Skin epidermis (tissue), 12 donors: ENCODE data around the gene NHERF2.

Experiments used
- H3K27ac ChIP-seq, 21 experiments: fragments of 200-600 bp; sonication (generic) in 11 of 21; one replicate each; pipeline ENCODE4 v1.5.0; 2020; ENCODE audit warnings: mild to moderate bottlenecking in 3 of 21, inconsistent platforms in 2 of 21, moderate library complexity in 2 of 21
- H3K4me3 ChIP-seq, 7 experiments: fragments of 200-600 bp; sonication (generic) in 2 of 7; one replicate each; pipeline ENCODE4 v1.5.0; 2020; ENCODE audit warnings: inconsistent platforms in 2 of 7, mild to moderate bottlenecking in 2 of 7, moderate library complexity in 1 of 7

The NHERF2 gene

DNA sequence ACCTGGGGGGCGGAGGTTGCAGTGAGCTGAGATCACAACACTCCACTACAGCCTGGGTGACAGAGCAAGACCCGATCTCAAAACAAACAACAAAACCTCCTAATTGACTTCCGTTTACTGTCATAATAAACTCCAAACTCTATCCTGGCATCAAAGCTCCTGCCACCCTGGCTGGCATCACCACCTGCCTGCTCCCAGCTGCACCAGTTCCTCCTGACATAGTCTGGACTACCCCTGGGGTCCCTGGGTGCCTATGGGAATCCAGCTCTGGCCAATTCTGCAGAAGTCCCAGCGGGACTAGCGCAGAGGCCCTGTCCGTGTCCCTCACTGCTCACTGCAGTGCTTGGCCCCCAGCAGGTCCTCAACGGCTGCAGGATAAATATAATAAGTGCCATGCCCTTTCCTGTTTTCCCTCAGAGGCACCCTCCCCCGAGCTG lies 20.2 kb downstream of the NHERF2 start:
- Histone ChIP-seq H3K4me3 (peak overlapping the region; percentile 66 to 99 (median 92)), H3K27ac (peak overlapping the region in 16 of 21 experiments; percentile 45 to 93 (median 82))

DNA sequence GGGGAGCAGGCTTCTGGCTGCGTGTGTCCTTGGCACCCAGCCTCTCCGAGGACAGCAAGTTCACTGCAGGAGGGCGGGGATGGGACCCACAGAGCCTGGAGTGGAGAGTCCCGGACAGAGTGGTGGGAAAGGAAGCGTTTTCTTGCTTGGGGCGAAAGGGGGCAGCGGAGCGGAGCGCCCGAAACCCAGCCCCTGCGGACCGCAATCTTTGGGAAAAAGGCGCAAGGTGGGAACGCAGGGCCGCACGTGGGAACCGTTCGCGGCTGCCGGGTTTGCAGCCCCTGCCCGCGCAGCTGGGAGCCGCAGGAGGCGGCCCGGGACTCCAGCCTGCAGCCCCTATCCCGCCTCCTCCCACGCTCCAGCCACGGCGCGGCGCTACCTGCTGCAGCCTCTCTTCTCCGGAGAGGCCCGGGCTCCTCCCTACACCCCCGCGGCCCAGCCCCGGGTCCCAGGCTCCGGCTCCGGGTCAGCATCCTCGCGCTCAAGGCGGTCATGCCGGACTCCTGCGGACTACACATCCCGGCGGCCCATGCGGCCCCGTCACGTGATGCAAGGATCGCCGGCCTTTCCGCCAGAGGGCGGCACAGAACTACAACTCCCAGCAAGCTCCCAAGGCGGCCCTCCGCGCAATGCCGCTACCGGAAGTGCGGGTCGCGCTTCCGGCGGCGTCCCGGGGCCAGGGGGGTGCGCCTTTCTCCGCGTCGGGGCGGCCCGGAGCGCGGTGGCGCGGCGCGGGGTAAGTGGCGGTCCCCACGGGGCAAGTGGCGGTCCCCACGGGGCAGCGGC lies 20.8 kb downstream of the NHERF2 start, which contains the start of the genes NTHL1 and TSC2:
NTHL1 (minus strand) TSS at position 505 of the 786 bp plus-strand sequence; CDS start at position 494, 11 bp downstream.
TSC2 (plus strand) TSS at position 656 of the 786 bp plus-strand sequence. CDS start 631 bp downstream, outside the sequence.
- peak within 1 kb of the TSS; percentile 66 to 99 (median 92) for H3K4me3 ChIP-seq
- peak within 1 kb of the TSS in 20 of 21 experiments; percentile 41 to 93 (median 80) for H3K27ac ChIP-seq

DNA sequence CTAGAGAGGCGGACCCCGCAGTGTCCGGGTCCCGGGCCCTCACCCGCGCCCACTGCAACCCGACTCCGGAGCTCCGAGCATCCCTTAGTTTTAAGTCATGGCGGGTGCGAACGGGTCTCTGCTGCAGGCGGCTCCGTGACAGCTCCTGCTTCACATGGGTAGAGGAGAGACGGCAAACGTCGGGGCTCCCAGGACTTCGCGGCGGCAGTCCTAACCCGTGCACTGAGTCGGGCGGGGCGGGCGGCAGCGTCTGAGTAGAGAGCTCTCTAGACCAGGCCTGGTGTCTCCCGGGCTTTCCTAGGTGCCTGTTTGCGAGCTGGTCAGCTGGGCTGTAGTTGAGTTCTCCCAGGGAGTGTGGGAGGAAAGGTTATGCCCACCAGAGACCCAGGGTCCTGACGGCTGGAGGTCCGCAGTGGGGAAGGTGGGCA lies 21.4 kb downstream of the NHERF2 start:
- H3K4me3 ChIP-seq, result peak overlapping the region; percentile 66 to 99 (median 92)
- H3K27ac ChIP-seq, result peak overlapping the region in 20 of 21 experiments; percentile 41 to 93 (median 80)

DNA sequence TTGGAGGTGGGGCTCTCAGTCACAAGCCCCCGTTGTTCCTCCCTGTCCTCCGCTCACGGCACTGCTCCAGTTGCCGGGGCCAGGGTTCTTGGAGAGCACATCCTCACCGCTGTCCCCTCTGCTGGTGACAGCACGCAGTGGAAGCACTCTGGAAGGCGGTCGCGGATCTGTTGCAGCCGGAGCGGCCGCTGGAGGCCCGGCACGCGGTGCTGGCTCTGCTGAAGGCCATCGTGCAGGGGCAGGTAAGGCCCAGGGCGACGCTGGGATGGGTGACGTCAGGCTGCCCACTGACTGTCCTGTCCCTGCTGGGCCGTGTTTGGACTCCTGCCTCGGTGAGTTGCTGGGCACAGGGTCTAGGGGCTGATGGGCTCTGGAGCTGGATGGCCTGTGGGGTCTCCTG lies 26.5 kb downstream of the NHERF2 start:
- Histone ChIP-seq H3K4me3 (no peak overlapping the region), H3K27ac (no peak overlapping the region)

DNA sequence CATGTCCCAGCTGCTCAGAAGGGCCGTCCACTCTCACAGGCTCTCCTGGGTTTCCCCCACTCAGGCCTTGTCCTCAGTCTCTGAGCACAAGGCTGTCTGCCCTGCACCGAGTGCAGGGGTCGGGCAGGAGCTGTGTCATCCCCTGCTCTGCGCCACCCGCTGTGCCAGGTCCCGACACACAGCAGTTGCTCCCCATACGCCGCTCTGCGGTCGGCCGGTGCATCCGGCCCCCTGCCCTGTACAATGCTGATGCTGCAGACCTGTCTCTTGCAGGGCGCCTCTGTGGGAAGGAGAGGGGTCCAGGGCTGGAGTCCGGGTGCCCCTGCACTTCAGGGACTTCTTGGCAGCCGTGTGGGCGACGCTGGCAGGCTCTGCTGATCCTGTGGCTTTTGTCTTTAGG lies 27.2 kb downstream of the NHERF2 start:
- no peak overlapping the region for H3K27ac ChIP-seq
- no peak overlapping the region for H3K4me3 ChIP-seq

DNA sequence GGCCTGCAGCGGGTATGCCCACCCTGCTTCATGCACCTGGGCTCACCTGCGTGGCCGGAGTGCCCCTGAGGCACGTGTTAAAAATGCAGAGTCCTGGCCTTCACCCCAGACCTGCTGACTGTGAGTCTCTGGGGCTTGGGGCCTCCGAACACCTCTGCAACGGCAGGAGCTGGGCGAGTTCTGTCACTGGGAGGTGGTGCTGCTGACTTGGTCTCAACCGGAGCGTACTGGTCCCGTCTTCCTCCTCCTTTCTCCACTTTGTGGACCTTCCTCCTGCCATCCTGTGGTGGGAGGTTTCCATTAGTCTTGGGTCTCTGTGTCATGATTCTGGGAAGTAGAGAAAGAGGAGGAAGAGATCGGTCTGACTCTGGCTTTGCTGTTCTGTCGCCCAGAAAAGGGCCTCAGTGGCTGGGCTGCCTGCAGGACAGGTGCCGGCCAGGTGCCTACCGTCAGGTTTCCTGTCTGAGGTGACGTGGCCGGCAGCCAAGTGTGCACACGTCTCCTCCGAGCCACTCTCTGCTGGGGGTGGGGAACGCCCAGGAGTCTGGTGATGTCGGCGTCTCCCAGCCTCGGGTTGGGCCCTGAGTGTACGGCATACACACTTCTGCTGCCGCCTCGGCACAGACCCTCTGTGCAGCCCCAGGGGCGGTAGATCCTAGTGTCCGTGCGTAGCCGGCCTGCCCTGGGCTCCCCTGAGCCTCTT lies 28.0 kb downstream of the NHERF2 start:
- no peak overlapping the region for H3K4me3 ChIP-seq
- H3K27ac ChIP-seq, result no peak overlapping the region

DNA sequence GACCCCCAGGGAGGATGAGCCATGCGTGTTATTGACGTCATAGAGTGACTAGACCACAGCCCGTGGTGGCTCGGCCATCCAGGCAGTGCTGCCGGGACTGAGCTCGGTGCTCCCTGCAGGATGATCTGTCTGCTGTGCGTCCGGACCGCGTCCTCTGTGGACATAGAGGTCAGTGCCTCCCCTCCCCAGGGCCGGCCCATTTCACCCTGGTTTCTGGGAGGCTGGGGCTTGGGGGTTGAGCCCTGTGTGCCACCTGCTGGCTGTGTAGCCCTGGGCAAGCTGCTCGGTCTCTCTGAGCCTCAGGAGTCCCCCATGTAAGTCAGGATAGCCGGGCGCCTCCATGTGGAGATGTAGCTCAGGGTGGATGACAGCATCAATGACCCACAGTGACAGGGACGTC lies 29.4 kb downstream of the NHERF2 start:
- no peak overlapping the region for H3K4me3 ChIP-seq
- H3K27ac ChIP-seq, result no peak overlapping the region

DNA sequence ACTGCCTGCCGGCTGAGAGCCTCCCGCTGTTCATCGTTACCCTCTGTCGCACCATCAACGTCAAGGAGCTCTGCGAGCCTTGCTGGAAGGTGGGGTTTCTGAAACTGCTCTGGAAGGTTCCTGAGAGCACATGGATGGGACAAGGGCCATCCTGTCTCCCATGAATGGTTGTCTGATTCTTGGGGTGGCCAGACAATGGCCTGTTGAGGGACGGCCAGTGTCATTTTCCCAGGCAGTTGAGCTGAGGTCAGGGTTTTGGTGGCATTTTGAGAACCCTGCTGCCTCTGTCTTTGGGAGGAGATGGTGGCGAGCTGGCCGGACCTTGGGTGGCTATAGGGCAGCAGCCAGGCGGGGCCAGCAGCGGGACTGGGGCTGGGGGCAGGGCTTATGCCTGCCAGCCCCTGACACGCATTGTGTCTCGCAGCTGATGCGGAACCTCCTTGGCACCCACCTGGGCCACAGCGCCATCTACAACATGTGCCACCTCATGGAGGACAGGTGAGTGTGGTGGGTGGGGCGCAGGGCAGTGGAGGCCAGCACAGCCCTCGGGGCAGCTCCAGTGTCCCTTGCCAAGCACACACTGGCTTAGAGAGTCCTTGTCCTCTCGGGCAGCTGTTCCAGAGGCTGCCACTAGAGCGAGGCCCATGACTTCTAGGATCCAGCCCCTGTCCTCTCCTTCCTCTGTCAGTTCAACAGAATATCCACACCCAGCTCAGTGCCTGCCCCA lies 30.1 kb downstream of the NHERF2 start:
- H3K4me3 ChIP-seq, result no peak overlapping the region
- no peak overlapping the region for H3K27ac ChIP-seq

DNA sequence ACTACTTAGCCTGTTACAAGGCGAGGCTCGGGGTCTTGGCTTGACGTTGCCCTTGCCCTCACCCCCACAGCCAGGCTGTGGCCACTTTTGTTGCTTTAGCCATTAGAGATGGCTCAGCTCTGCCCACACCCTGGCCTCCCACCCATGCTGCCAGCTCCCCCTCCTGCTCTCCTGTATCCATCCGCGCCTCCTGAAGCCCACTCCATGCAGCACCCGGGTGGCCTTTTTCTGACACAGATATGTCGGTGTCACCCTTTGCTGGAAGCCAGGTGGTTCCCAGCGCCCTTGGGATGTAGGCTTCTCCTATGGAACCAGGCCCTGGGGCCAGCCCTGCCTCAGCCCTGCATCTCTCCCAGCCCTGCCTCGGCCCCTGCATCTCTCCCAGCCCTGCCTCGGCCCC lies 30.7 kb downstream of the NHERF2 start:
- Histone ChIP-seq H3K4me3 (no peak overlapping the region), H3K27ac (no peak overlapping the region)

DNA sequence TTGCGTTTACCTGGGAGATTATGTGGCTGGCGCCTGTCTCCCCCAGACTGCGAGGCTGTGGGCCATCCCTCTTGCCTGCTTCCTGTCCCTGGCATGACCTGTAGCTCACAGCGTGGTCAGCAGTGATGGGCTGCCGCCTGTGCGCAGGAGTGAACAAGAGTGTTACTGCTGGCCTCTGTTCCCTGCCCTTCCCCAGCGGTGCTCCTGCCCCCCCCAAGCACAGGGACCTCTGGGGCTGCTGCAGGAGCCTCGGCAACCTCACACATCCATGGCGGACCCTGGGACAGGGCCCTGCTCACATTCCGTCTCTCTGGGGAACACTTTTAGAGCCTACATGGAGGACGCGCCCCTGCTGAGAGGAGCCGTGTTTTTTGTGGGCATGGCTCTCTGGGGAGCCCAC lies 31.7 kb downstream of the NHERF2 start:
- Histone ChIP-seq H3K27ac (no peak overlapping the region), H3K4me3 (no peak overlapping the region)

DNA sequence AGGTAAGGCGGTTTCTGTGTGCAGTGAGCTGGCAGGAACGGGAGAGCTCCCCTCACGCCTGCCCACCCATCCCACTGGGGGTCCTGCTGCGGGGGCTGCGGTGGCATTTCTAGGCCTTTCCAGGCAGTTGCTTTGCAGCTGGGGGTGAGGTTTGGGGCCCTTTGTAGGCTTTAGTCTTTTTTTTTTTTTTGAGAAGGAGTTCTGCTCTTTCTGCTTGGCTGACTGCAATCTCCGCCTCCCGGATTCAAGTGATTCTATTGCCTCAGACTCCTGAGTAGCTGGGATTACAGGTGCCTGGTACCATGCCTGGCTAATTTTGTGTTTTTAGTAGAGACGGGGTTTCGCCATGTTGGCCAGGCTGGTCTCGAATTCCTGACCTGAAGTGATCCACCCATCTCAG lies 32.2 kb downstream of the NHERF2 start:
- no peak overlapping the region for H3K27ac ChIP-seq

DNA sequence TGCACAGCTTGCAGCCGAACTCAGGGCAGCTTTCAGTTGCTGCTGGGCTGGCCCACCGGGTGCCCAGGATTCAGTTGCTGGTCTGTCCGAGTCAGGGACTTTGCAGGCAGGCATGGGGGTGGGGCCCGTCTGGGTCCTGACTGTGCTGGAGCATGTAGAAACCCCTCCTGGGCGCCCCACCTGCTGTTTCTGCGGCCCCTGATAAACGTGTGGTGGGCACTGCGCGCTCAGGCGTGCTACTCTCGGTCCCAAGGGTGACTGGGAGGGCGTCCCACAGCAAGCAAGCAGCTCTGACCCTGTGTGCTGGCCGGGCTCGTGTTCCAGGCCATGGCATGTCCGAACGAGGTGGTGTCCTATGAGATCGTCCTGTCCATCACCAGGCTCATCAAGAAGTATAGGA lies 33.6 kb downstream of the NHERF2 start:
- Histone ChIP-seq H3K27ac (no peak overlapping the region), H3K4me3 (no peak overlapping the region)

More for the DNA sequence above, 32.2 kb downstream of the NHERF2 start:
- no peak overlapping the region for H3K4me3 ChIP-seq

DNA sequence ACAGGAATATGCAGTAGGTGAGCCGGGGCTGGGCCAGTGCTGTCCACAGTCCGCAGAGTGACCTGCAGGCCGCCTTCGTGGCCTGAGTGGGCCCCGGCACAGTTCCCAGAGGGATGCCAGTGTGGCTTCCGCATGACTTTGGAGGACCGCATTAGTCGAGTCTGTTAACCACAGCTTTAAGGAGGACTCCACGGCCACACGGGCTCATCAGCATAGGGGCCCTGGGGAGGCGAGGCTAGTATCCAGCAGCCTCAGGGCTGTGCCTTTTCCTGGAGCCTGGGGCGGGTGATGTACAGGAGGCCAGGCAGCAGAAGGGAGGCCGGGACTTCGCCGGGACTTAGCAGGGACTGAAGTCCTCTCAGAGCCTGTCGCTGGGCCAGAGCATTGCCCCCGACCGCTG lies 34.3 kb downstream of the NHERF2 start:
- no peak overlapping the region for H3K27ac ChIP-seq
- no peak overlapping the region for H3K4me3 ChIP-seq

DNA sequence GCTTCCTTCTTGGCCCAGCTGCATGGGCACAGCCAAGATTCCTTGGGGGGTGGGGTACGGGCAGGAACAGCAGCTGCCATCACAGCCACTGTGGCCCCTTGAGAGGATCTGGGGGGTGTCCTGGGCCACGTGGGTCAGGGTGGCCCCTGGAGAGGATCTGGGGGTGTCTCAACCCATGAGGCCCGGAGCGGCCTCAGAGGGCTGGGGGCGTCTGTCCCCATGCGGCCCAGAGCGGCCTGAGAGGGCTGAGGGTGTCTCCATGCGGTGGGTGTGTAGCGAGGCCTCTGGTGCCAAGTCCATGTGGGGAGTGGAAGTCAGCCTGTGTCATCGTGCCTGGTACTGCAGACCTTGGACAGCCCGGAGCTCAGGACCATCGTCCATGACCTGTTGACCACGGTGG lies 34.8 kb downstream of the NHERF2 start:
- Histone ChIP-seq H3K27ac (no peak overlapping the region), H3K4me3 (no peak overlapping the region)

DNA sequence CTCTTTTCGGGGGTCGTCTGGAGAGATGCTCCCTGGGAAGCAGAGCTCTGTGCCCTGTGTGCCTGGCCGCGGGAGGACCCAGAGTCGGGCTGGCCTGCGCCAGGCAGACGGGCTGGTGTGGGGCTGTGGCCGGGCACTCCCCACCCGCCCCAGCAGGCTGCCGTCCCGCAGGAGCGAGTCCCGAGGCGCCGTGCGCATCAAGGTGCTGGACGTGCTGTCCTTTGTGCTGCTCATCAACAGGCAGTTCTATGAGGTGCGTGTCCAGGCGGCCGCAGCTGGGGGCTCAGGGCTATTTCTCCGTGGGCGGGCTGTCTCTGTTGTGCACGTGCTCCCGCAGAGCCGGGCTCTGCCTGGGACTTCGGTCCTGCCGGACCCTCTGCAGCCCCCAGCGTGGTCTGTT lies 36.1 kb downstream of the NHERF2 start:
- Histone ChIP-seq H3K4me3 (no peak overlapping the region), H3K27ac (no peak overlapping the region)

DNA sequence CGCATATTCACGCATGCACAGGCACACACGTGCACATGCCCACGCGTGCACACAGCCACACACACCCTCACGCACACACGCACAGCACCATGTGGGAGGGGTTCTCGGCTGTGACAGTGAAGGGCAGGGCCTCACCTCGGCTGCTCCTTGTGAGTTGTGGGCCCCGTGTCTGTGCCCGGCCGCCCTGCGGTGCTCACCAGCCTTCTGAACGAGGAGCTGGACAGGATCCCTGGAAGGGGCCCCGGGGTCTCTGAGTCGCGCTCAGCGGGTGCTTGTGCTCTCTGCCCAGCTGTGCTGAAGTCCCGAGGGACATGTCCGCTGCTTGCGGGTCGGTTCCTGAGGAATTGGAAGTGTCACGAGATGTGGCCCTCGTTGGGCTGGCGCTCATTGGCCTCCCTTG lies 37.2 kb downstream of the NHERF2 start:
- Histone ChIP-seq H3K4me3 (no peak overlapping the region), H3K27ac (no peak overlapping the region)

DNA sequence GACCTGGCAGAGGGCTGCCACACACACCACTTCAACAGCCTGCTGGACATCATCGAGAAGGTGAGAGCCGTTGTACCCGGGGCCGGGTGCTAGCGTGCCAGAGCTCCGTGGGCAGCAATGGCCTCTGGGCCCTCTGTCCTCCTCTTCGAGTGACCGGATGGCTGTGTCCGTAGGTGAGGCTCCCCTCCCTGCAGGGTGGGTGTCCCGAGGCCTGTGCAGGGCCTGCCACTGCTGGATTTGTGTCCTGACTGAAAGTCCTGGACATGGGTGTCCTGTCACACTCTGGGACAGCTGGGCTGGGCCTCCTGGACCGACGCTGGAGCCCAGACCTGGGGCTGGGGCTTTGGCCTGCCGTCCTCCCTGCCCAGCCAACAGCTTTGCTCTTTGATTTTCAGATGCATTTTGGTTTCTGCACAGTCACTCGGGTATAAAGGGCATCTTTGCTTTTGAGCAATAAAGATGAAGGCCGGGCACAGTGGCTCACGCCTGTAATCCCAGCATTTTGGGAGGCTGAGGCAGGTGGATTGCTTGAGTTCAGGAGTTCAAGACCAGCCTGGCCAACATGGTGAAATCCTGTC lies 37.8 kb downstream of the NHERF2 start:
- Histone ChIP-seq H3K4me3 (no peak overlapping the region), H3K27ac (no peak overlapping the region)

DNA sequence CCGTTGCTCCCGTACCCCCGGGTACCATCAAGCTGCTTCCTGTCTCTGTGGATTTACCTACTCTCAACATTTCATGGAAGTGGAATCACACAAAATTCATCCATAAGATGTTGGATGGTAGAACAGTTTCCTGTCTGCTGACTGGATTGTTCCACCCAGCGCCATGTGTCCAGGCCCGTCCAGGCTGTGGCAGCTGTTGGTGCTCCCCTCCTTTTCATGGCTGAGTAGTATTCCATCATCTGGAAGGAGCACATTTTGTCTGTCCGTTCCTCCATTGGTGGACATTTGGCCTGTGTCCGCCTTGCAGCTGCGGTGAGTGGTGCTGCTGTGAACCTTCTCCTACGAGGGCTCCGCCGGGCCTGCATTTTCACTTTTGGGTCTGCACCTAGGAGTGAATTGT lies 39.4 kb downstream of the NHERF2 start:
- Histone ChIP-seq H3K27ac (no peak overlapping the region), H3K4me3 (no peak overlapping the region)

DNA sequence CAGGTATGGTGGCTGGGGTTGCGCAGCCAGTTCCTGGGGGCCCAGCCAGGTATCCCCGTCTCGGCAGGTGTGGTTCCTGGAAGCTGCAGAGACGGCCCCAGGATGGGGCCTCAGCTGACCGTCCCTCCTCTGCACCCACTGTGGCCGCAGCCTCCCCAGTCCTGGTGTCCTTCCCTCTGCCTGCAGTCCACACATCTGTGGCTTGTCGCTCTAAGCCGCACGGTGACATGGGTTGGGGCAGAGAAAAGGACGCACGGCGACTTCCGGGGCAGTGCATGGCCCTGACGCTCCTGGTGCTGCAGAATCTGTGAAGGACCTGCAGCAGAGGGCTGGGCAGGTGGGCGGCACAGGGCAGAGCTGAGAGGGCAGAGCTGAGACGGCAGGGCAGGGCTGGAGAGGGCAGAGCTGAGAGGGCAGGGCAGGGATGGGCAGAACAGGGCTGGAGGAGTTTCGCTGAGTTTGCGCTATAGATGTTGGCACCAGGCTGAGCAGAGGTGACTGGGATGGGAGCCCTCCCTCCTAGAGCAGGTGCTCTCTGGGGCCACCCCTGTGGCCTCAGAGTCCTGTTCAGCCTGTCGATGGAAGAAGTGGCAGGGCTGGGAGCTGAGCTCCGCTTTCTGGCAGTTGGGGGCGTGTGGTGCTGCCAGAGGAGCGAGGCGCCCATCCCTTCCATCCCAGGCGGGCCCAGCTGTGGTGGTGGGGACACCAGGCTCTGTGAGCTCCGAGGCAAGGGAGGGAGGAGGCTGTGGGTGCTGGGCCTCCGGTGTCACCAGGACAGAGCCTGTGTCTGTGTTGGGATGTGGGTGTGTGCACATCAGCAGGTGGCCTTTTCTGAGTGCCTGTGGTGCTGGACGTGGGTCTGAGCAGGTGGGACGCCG lies 44.1 kb downstream of the NHERF2 start:
- H3K4me3 ChIP-seq, result no peak overlapping the region
- H3K27ac ChIP-seq, result peak overlapping the region in 1 of 21 experiments; percentile 8
